Activated T-cell treated with anti-CD3 and anti-CD28 coated beads, Interleukin-2, amount 50 U/mL, for 4 hours (primary cell): ENCODE measurements around the gene MPZL1. TPM values are rescaled to one million over a fixed set of nuclear protein-coding genes. Genes with fewer than 3 reads are reported as not detected.

Experiments
- ATAC-seq, 2 donors: fragments of 200-7000 bp; cut with Tn5 transposase; one replicate each; pipeline ENCODE4 v1.10.0; 2021
- DNase-seq: peaks from one replicate; pipeline ENCODE4 v3.0.0-alpha.2; 2020
- H3K27me3 Mint-ChIP-seq: one replicate; pipeline ENCODE4 v1.8.0; 2021; ENCODE audit warnings: low read depth, mixed read lengths
- H3K36me3 Mint-ChIP-seq: one replicate; pipeline ENCODE4 v1.8.0; 2022; ENCODE audit warnings: mixed read lengths; ENCODE audit not compliant: insufficient read depth
- H3K4me1 Mint-ChIP-seq: one replicate; pipeline ENCODE4 v1.8.0; 2021; ENCODE audit warnings: low read depth, mixed read lengths
- H3K4me3 Mint-ChIP-seq: one replicate; pipeline ENCODE4 v1.8.0; 2021; ENCODE audit warnings: mild to moderate bottlenecking, moderate library complexity, mixed read lengths
- H3K9me3 Mint-ChIP-seq: one replicate; pipeline ENCODE4 v1.8.0; 2021; ENCODE audit warnings: mixed read lengths
- total RNA-seq, 3 donors: library from RNA; stranded (reverse); gene quantifications; one replicate each; pipeline ENCODE4 v1.2.1, GENCODE V29; 2021

MPZL1 gene
- total RNA-seq, 3 donors from 2014 or later: 12.6 to 15.3 (median 15.3) TPM

- H3K9me3 Mint-ChIP-seq: no peaks in the 10 kb centered on the region
- no peaks in the 10 kb centered on the region for H3K27me3 Mint-ChIP-seq
- H3K36me3 Mint-ChIP-seq: peaks cover 16% of the 10 kb centered on the region
- H3K4me1 Mint-ChIP-seq: peaks cover 24% of the 10 kb centered on the region
- DNase-seq: no peak
- H3K4me3 Mint-ChIP-seq: no peak overlapping the region
- no peak for ATAC-seq
Observed at GRCh38 chr1:167705250-167705649, 16.5 kb upstream of the MPZL1 start.

- peaks cover 24% of the 10 kb centered on the region for H3K4me1 Mint-ChIP-seq
- no peak for DNase-seq
- H3K9me3 Mint-ChIP-seq: no peaks in the 10 kb centered on the region
- no peaks in the 10 kb centered on the region for H3K27me3 Mint-ChIP-seq
- no peak overlapping the region for H3K4me3 Mint-ChIP-seq
- peaks cover 16% of the 10 kb centered on the region for H3K36me3 Mint-ChIP-seq
- no peak for ATAC-seq
Observed at GRCh38 chr1:167706363-167706762, 15.4 kb upstream of the MPZL1 start.

GRCh38 chr1:167706931-167707877, 14.6 kb upstream of the MPZL1 start:
- ATAC-seq: peak in 1 of 2 donors; percentile 28

GRCh38 chr1:167707942-167708341, 13.8 kb upstream of the MPZL1 start:
- Mint-ChIP-seq H3K36me3 (peaks cover 14% of the 10 kb centered on the region), H3K4me3 (no peak overlapping the region), H3K9me3 (no peaks in the 10 kb centered on the region), H3K27me3 (no peaks in the 10 kb centered on the region), H3K4me1 (peaks cover 24% of the 10 kb centered on the region)
- peak in 1 of 2 donors; percentile 32 for ATAC-seq
- no peak for DNase-seq

More at GRCh38 chr1:167706931-167707877, 14.6 kb upstream of the MPZL1 start:
- H3K4me1 Mint-ChIP-seq: peaks cover 24% of the 10 kb centered on the region
- H3K9me3 Mint-ChIP-seq: no peaks in the 10 kb centered on the region
- no peak for DNase-seq
- peaks cover 16% of the 10 kb centered on the region for H3K36me3 Mint-ChIP-seq
- H3K27me3 Mint-ChIP-seq: no peaks in the 10 kb centered on the region
- no peak overlapping the region for H3K4me3 Mint-ChIP-seq

GRCh38 chr1:167708940-167709389, 12.8 kb upstream of the MPZL1 start:
- no peak for DNase-seq
- Mint-ChIP-seq H3K4me1 (peaks cover 33% of the 10 kb centered on the region), H3K9me3 (no peaks in the 10 kb centered on the region), H3K36me3 (peaks cover 7% of the 10 kb centered on the region), H3K27me3 (no peaks in the 10 kb centered on the region), H3K4me3 (no peak overlapping the region)
- ATAC-seq: no peak

GRCh38 chr1:167710836-167711235, 10.9 kb upstream of the MPZL1 start:
- peaks cover 35% of the 10 kb centered on the region for H3K4me1 Mint-ChIP-seq
- H3K4me3 Mint-ChIP-seq: no peak overlapping the region
- H3K9me3 Mint-ChIP-seq: no peaks in the 10 kb centered on the region
- peaks cover 2% of the 10 kb centered on the region for H3K36me3 Mint-ChIP-seq
- DNase-seq (no peak), ATAC-seq (no peak)
- H3K27me3 Mint-ChIP-seq: peaks cover 4% of the 10 kb centered on the region

GRCh38 chr1:167711797-167712196, 10.0 kb upstream of the MPZL1 start:
- DNase-seq: no peak
- Mint-ChIP-seq H3K9me3 (no peaks in the 10 kb centered on the region), H3K4me3 (no peak overlapping the region), H3K36me3 (no peaks in the 10 kb centered on the region), H3K27me3 (peaks cover 4% of the 10 kb centered on the region), H3K4me1 (peaks cover 34% of the 10 kb centered on the region)
- no peak for ATAC-seq

GRCh38 chr1:167713330-167714081, 8.3 kb upstream of the MPZL1 start:
- no peaks in the 10 kb centered on the region for H3K9me3 Mint-ChIP-seq
- DNase-seq (peak; percentile 6), ATAC-seq (no peak)
- peaks cover 4% of the 10 kb centered on the region for H3K27me3 Mint-ChIP-seq
- H3K36me3 Mint-ChIP-seq: no peaks in the 10 kb centered on the region
- peaks cover 25% of the 10 kb centered on the region for H3K4me1 Mint-ChIP-seq
- H3K4me3 Mint-ChIP-seq: peak overlapping the region; percentile 91

- Mint-ChIP-seq H3K27me3 (peaks cover 4% of the 10 kb centered on the region), H3K4me1 (peaks cover 23% of the 10 kb centered on the region), H3K9me3 (no peaks in the 10 kb centered on the region)
Observed at GRCh38 chr1:167714098-167714438, 7.7 kb upstream of the MPZL1 start.

GRCh38 chr1:167714439-167715156, 7.2 kb upstream of the MPZL1 start:
- DNase-seq: peak; percentile 92
- no peaks in the 10 kb centered on the region for H3K36me3 Mint-ChIP-seq
- peaks cover 25% of the 10 kb centered on the region for H3K4me1 Mint-ChIP-seq
- H3K9me3 Mint-ChIP-seq: no peaks in the 10 kb centered on the region
- peak overlapping the region; percentile 91 for H3K4me3 Mint-ChIP-seq
- H3K27me3 Mint-ChIP-seq: peaks cover 4% of the 10 kb centered on the region
- peak; percentile 63 to 67 for ATAC-seq

More at GRCh38 chr1:167714098-167714438, 7.7 kb upstream of the MPZL1 start:
- peak; percentile 78 to 81 for ATAC-seq
- DNase-seq: no peak
- H3K4me3 Mint-ChIP-seq: peak overlapping the region; percentile 91
- no peaks in the 10 kb centered on the region for H3K36me3 Mint-ChIP-seq

GRCh38 chr1:167715157-167715999, 6.4 kb upstream of the MPZL1 start:
- Mint-ChIP-seq H3K4me1 (peaks cover 31% of the 10 kb centered on the region), H3K4me3 (peak overlapping the region; percentile 91), H3K9me3 (no peaks in the 10 kb centered on the region), H3K36me3 (no peaks in the 10 kb centered on the region), H3K27me3 (peaks cover 4% of the 10 kb centered on the region)
- ATAC-seq (peak; percentile 39 to 46), DNase-seq (peak; percentile 84)

GRCh38 chr1:167716000-167716271, 5.8 kb upstream of the MPZL1 start:
- H3K9me3 Mint-ChIP-seq: no peaks in the 10 kb centered on the region
- H3K27me3 Mint-ChIP-seq: peaks cover 4% of the 10 kb centered on the region
- ATAC-seq (no peak), DNase-seq (no peak)
- peak overlapping the region; percentile 91 for H3K4me3 Mint-ChIP-seq
- peaks cover 36% of the 10 kb centered on the region for H3K4me1 Mint-ChIP-seq
- H3K36me3 Mint-ChIP-seq: no peaks in the 10 kb centered on the region

- Mint-ChIP-seq H3K27me3 (peaks cover 4% of the 10 kb centered on the region), H3K4me1 (peaks cover 43% of the 10 kb centered on the region), H3K9me3 (no peaks in the 10 kb centered on the region), H3K4me3 (peak overlapping the region; percentile 91), H3K36me3 (no peaks in the 10 kb centered on the region)
- ATAC-seq (no peak), DNase-seq (no peak)
Observed at GRCh38 chr1:167717351-167717750, 4.4 kb upstream of the MPZL1 start.
